Measurements from ENCODE around the gene MRPL2.

DNA sequence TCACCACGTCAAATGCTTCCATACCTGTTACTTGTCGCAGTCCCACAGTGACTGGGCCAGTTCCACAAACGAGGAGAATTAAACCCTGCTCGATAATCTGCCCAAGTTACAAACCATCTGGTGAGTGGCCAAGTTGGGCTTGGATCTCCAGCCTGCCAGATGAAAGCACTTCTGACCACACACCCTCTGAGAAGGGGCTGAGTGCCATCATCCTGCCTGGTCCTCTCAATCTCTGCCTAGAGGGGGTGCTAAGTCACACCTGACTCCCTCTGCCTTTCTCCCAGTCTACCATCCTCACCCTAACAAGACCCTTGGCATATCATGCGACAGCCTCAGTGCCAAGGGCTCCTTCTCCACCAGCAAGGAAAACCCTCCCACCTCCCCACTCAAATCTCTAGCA lies 22.0 kb downstream of the MRPL2 start:
- TF ChIP-seq, protein P1, sequence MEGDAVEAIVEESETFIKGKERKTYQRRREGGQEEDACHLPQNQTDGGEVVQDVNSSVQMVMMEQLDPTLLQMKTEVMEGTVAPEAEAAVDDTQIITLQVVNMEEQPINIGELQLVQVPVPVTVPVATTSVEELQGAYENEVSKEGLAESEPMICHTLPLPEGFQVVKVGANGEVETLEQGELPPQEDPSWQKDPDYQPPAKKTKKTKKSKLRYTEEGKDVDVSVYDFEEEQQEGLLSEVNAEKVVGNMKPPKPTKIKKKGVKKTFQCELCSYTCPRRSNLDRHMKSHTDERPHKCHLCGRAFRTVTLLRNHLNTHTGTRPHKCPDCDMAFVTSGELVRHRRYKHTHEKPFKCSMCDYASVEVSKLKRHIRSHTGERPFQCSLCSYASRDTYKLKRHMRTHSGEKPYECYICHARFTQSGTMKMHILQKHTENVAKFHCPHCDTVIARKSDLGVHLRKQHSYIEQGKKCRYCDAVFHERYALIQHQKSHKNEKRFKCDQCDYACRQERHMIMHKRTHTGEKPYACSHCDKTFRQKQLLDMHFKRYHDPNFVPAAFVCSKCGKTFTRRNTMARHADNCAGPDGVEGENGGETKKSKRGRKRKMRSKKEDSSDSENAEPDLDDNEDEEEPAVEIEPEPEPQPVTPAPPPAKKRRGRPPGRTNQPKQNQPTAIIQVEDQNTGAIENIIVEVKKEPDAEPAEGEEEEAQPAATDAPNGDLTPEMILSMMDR (IDR thresholded peaks at IDR 0.05), result no peak
- TF ChIP-seq EZH2 (IDR thresholded peaks at IDR 0.05; ENCODE audit: borderline replicate concordance, insufficient read depth, low read depth, low read length, poor library complexity, severe bottlenecking), result no peak

All from B cell (primary cell).